Trophoblast cell (in vitro differentiated cells and primary cell): ENCODE data around the gene MON2.

Source experiments
- DNase-seq, 2 donors: peaks; one replicate each; pipeline ENCODE4 v3.0.0-alpha.2; 2016
- H2AFZ ChIP-seq: 2 replicates; pipeline ENCODE4 v1.6.1; 2013; ENCODE audit warnings: low read length, moderate library complexity, mild to moderate bottlenecking; ENCODE audit not compliant: insufficient read depth, poor library complexity
- H2AK5ac ChIP-seq: 2 replicates; pipeline ENCODE4 v1.6.1; 2013; ENCODE audit warnings: mild to moderate bottlenecking, low read length
- H2BK120ac ChIP-seq: 2 replicates; pipeline ENCODE4 v1.6.1; 2013; ENCODE audit warnings: low read length, mild to moderate bottlenecking, moderate library complexity; ENCODE audit not compliant: insufficient read depth, poor library complexity
- H2BK12ac ChIP-seq: 2 replicates; pipeline ENCODE4 v1.6.1; 2013; ENCODE audit warnings: mild to moderate bottlenecking, low read length, moderate library complexity
- H2BK5ac ChIP-seq: 2 replicates; pipeline ENCODE4 v1.6.1; 2013; ENCODE audit warnings: low read length, low read depth, moderate library complexity, mild to moderate bottlenecking; ENCODE audit not compliant: poor library complexity
- H3K14ac ChIP-seq: 2 replicates; pipeline ENCODE4 v1.6.1; 2013; ENCODE audit warnings: mild to moderate bottlenecking, low read length
- H3K18ac ChIP-seq: 2 replicates; pipeline ENCODE4 v1.6.1; 2013; ENCODE audit warnings: mild to moderate bottlenecking, low read length
- H3K23ac ChIP-seq: 2 replicates; pipeline ENCODE4 v1.6.1; 2013; ENCODE audit warnings: low read length
- H3K27ac ChIP-seq: 2 replicates; pipeline ENCODE4 v1.5.1; 2013; ENCODE audit warnings: low read depth, mild to moderate bottlenecking, inconsistent platforms, low read length, moderate library complexity
- H3K27me3 ChIP-seq: 2 replicates; pipeline ENCODE4 v1.6.1; 2013; ENCODE audit warnings: inconsistent platforms, mild to moderate bottlenecking, low read length, moderate library complexity; ENCODE audit not compliant: insufficient read depth
- H3K36me3 ChIP-seq, 2 experiments: 1 replicate in 1 of 2; 2 replicates in 1 of 2; pipeline ENCODE4 v1.6.1; 2013; ENCODE audit warnings: low read length in 2 of 2, mild to moderate bottlenecking in 2 of 2, moderate library complexity in 1 of 2; ENCODE audit not compliant: insufficient read depth in 2 of 2, control insufficient read depth in 1 of 2
- H3K4ac ChIP-seq: 2 replicates; pipeline ENCODE4 v1.6.1; 2013; ENCODE audit warnings: low read depth, mild to moderate bottlenecking, low read length, moderate library complexity
- H3K4me1 ChIP-seq, 2 experiments: 1 replicate in 1 of 2; 2 replicates in 1 of 2; pipeline ENCODE4 v1.6.1; 2013; ENCODE audit warnings: low read length in 2 of 2, mild to moderate bottlenecking in 2 of 2, moderate library complexity in 1 of 2; ENCODE audit not compliant: insufficient read depth in 2 of 2, control insufficient read depth in 1 of 2
- H3K4me2 ChIP-seq: 2 replicates; pipeline ENCODE4 v1.6.1; 2013; ENCODE audit warnings: inconsistent platforms, mild to moderate bottlenecking, low read length, moderate library complexity
- H3K4me3 ChIP-seq: 2 replicates; pipeline ENCODE4 v1.5.1; 2013; ENCODE audit warnings: mild to moderate bottlenecking, low read depth, low read length, inconsistent platforms
- H3K79me1 ChIP-seq: one replicate; pipeline ENCODE4 v1.6.1; 2013; ENCODE audit warnings: low read length
- H3K79me2 ChIP-seq: 2 replicates; pipeline ENCODE4 v1.6.1; 2013; ENCODE audit warnings: low read length, mild to moderate bottlenecking; ENCODE audit not compliant: control insufficient read depth, insufficient read depth, poor library complexity
- H3K9ac ChIP-seq: 2 replicates; pipeline ENCODE4 v1.6.1; 2013; ENCODE audit warnings: mild to moderate bottlenecking, low read length
- H3K9me3 ChIP-seq: 2 replicates; pipeline ENCODE4 v1.6.1; 2013; ENCODE audit warnings: low read depth, mild to moderate bottlenecking, control low read depth, inconsistent platforms, low read length; ENCODE audit not compliant: insufficient read depth
- H4K12ac ChIP-seq: 2 replicates; pipeline ENCODE4 v1.6.1; 2013; ENCODE audit warnings: low read depth, mild to moderate bottlenecking, low read length, moderate library complexity
- H4K8ac ChIP-seq: 2 replicates; pipeline ENCODE4 v1.6.1; 2013; ENCODE audit warnings: low read depth, mild to moderate bottlenecking, low read length, moderate library complexity
- H4K91ac ChIP-seq: one replicate; pipeline ENCODE4 v1.6.1; 2013; ENCODE audit warnings: low read depth, mild to moderate bottlenecking, low read length, moderate library complexity
- WGBS: extraction: QIAGEN DNeasy Blood & Tissue Kit; methylation state at CpG from one replicate; pipeline ENCODE4 v1.1.7; 2013; ENCODE audit warnings: missing lambda C conversion rate; ENCODE audit not compliant: insufficient read length, insufficient coverage; ENCODE audit errors: extremely low coverage; 5-methylcytosine and 5-hydroxymethylcytosine counted together

MON2 gene

GRCh38 chr12:62533755-62534107 is 67.1 kb downstream of the MON2 start:
- no peak overlapping the region for H3K4ac ChIP-seq
- WGBS: no CpG with 5 or more reads among the region's 2 CpGs
- H3K79me1 ChIP-seq: no peaks in the 10 kb centered on the region
- H3K14ac ChIP-seq: no peak overlapping the region
- no peak overlapping the region for H2BK5ac ChIP-seq
- no peak overlapping the region for H3K23ac ChIP-seq
- H3K4me2 ChIP-seq: no peak overlapping the region
- H3K9ac ChIP-seq: no peak overlapping the region
- H3K27me3 ChIP-seq: no peaks in the 10 kb centered on the region
- no peaks in the 10 kb centered on the region for H3K9me3 ChIP-seq
- no peak overlapping the region for H2AFZ ChIP-seq
- H3K4me1 ChIP-seq: no peaks in the 10 kb centered on the region
- no peak overlapping the region for H2BK12ac ChIP-seq
- no peak overlapping the region for H3K4me3 ChIP-seq
- no peaks in the 10 kb centered on the region for H3K79me2 ChIP-seq
- H3K18ac ChIP-seq: no peak overlapping the region
- H2BK120ac ChIP-seq: no peak overlapping the region
- no peak overlapping the region for H2AK5ac ChIP-seq
- no peak for DNase-seq
- H3K36me3 ChIP-seq: peaks cover 5 to 6% of the 10 kb centered on the region in 2 experiments
- H3K27ac ChIP-seq: no peak overlapping the region
- H4K8ac ChIP-seq: no peak overlapping the region
- no peak overlapping the region for H4K91ac ChIP-seq
- no peak overlapping the region for H4K12ac ChIP-seq

DNA sequence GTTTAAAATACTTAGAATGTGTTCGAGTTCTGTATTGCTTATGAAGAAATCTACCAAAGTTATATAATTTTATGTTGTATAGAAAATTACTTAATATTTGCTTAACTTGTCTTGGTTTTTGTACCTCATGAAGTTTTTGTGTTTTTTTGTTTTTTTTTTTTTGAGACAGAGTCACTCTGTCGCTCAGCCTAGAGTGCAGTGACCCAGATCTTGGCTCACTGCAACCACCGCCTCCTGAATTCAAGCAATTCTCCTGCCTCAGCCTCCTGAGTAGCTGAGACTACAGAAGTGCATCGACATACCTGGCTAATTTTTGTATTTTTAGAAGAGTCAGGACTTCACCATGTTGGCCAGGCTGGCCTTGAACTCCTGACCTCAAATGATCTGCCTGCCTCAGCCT is 69.9 kb downstream of the MON2 start:
- H3K4me1 ChIP-seq: no peaks in the 10 kb centered on the region
- H2AFZ ChIP-seq: no peak overlapping the region
- H3K79me1 ChIP-seq: no peaks in the 10 kb centered on the region
- H3K9ac ChIP-seq: no peak overlapping the region
- no peak for DNase-seq
- WGBS: no CpG with 5 or more reads among the region's 4 CpGs
- no peak overlapping the region for H2AK5ac ChIP-seq
- H3K23ac ChIP-seq: no peak overlapping the region
- no peaks in the 10 kb centered on the region for H3K27me3 ChIP-seq
- no peak overlapping the region for H2BK5ac ChIP-seq
- H3K36me3 ChIP-seq: peaks cover 10 to 11% of the 10 kb centered on the region in 2 experiments
- H2BK120ac ChIP-seq: no peak overlapping the region
- no peaks in the 10 kb centered on the region for H3K9me3 ChIP-seq
- H3K14ac ChIP-seq: no peak overlapping the region
- no peaks in the 10 kb centered on the region for H3K79me2 ChIP-seq
- no peak overlapping the region for H3K4me3 ChIP-seq
- no peak overlapping the region for H4K8ac ChIP-seq
- H4K12ac ChIP-seq: no peak overlapping the region
- no peak overlapping the region for H2BK12ac ChIP-seq
- no peak overlapping the region for H3K4ac ChIP-seq
- H3K18ac ChIP-seq: no peak overlapping the region
- H3K27ac ChIP-seq: no peak overlapping the region
- H3K4me2 ChIP-seq: no peak overlapping the region
- H4K91ac ChIP-seq: no peak overlapping the region

- no CpG with 5 or more reads among the region's 2 CpGs for WGBS
- H3K27me3 ChIP-seq: no peaks in the 10 kb centered on the region
- H3K4me2 ChIP-seq: no peak overlapping the region
- no peak overlapping the region for H2AK5ac ChIP-seq
- no peak overlapping the region for H4K12ac ChIP-seq
- no peaks in the 10 kb centered on the region for H3K9me3 ChIP-seq
- H3K36me3 ChIP-seq: peaks cover 10 to 11% of the 10 kb centered on the region in 2 experiments
- H3K79me2 ChIP-seq: no peaks in the 10 kb centered on the region
- no peaks in the 10 kb centered on the region for H3K4me1 ChIP-seq
- no peak overlapping the region for H2BK120ac ChIP-seq
- no peaks in the 10 kb centered on the region for H3K79me1 ChIP-seq
- no peak overlapping the region for H3K18ac ChIP-seq
- no peak overlapping the region for H4K8ac ChIP-seq
- H4K91ac ChIP-seq: no peak overlapping the region
- DNase-seq: no peak
- no peak overlapping the region for H3K27ac ChIP-seq
- H3K23ac ChIP-seq: no peak overlapping the region
- no peak overlapping the region for H3K4me3 ChIP-seq
- no peak overlapping the region for H2BK12ac ChIP-seq
- no peak overlapping the region for H2BK5ac ChIP-seq
- H3K9ac ChIP-seq: no peak overlapping the region
- no peak overlapping the region for H3K14ac ChIP-seq
- no peak overlapping the region for H3K4ac ChIP-seq
- no peak overlapping the region for H2AFZ ChIP-seq
Measured at GRCh38 chr12:62537551-62537950, 70.9 kb downstream of the MON2 start.

DNA sequence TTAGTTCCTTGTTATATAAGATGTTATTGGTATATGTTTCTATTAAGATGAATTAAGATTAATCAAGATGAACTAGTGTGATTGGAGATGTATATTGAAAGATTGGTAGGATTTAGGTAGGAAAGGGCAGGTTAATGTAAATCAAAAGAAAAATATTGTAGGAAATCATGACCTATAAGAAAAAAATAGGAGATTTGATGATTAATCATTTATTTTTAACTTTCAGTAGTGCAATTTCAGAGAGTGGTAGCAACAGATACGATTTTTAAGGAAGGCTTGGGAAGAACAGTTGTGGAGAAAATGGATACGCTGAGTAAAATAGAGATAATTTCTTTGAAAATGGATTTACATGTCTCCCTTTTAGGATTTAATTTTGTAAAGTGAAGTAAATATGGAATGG is 73.7 kb downstream of the MON2 start:
- H3K4me3 ChIP-seq: no peak overlapping the region
- no CpG with 5 or more reads among the region's 2 CpGs for WGBS
- no peak for DNase-seq

More for the DNA sequence above, 73.7 kb downstream of the MON2 start:
- no peak overlapping the region for H2BK120ac ChIP-seq
- H3K4me2 ChIP-seq: no peak overlapping the region
- no peaks in the 10 kb centered on the region for H3K4me1 ChIP-seq
- H4K91ac ChIP-seq: no peak overlapping the region
- H3K9ac ChIP-seq: no peak overlapping the region
- H3K23ac ChIP-seq: no peak overlapping the region
- H2AFZ ChIP-seq: no peak overlapping the region
- no peaks in the 10 kb centered on the region for H3K79me1 ChIP-seq
- H3K4ac ChIP-seq: no peak overlapping the region
- H2AK5ac ChIP-seq: no peak overlapping the region
- no peak overlapping the region for H2BK12ac ChIP-seq
- H4K12ac ChIP-seq: no peak overlapping the region
- no peak overlapping the region for H4K8ac ChIP-seq
- H3K18ac ChIP-seq: no peak overlapping the region
- H3K27ac ChIP-seq: no peak overlapping the region
- H2BK5ac ChIP-seq: no peak overlapping the region
- no peaks in the 10 kb centered on the region for H3K79me2 ChIP-seq
- H3K14ac ChIP-seq: no peak overlapping the region
- peaks cover 6% of the 10 kb centered on the region in 2 experiments for H3K36me3 ChIP-seq
- H3K9me3 ChIP-seq: no peaks in the 10 kb centered on the region
- H3K27me3 ChIP-seq: no peaks in the 10 kb centered on the region
